ENCODE measurements around the gene TAF1L.

DNA sequence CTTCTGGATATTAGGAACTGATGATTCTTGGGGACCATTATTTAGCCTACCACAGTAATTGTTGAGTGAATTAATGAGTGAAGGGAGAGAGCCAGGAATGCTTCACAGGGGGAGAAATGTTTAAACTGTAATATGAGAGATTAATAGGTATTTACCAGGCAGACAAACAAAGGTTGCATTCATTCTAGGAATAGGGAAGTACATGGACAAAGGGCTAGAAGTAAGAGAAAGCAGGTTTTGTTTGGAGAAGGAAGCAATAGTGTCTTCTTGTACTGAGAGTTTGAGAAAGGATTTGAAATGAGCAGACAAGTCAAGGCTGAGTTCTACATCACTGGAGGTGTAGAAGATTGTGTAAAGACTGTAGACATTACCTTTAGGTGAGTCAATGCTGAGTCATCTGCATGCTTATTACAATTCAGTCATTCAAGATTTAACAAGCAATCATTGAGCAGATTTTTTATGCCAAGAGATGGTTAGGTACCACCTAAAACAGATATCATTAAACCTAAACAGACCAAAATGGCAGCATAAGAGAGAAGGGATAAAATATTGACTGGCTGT is 8.0 kb downstream of the TAF1L start:
- no peak for TF ChIP-seq POLR2A (IDR thresholded peaks at IDR 0.05)
- no peak for TF ChIP-seq CTCF (IDR thresholded peaks at IDR 0.05 in 4 of 5, conservative IDR thresholded peaks at IDR 0.05 in 1 of 5)
